Esophagus squamous epithelium (tissue), 4 donors: ENCODE results near the gene L3HYPDH.
A peak's percentile ranks its signal among the peaks of the same experiment; 100 is the strongest.

Source experiments
- CTCF ChIP-seq, 6 experiments: fragments of 450-650 bp in 4 of 6; fragments of 200-600 bp in 2 of 6; sonication (generic) in 2 of 6; IDR thresholded peaks; one replicate each; pipeline ENCODE4 v1.5.1; 2016 to 2019; ENCODE audit warnings: antibody characterized with exemption in 6 of 6, mild to moderate bottlenecking in 4 of 6, moderate library complexity in 4 of 6
- POLR2A ChIP-seq, 4 donors: fragments of 450-650 bp; IDR thresholded peaks; one replicate each; pipeline ENCODE4 v1.6.1; 2017; ENCODE audit warnings: antibody characterized with exemption in 4 of 4, mild to moderate bottlenecking in 4 of 4, moderate library complexity in 3 of 4

GRCh38 chr14:59507063-59507751 lies 23.0 kb upstream of the L3HYPDH start:
- TF ChIP-seq CTCF (IDR thresholded peaks at IDR 0.05) (peak; percentile 20 to 75 (median 61)), POLR2A (IDR thresholded peaks at IDR 0.05) (no peak)
